Measurements from ENCODE around the gene OSBPL9. TPM values are rescaled to one million over a fixed set of nuclear protein-coding genes. Genes with fewer than 3 reads are reported as not detected.

The OSBPL9 gene
- total and polyA plus RNA-seq, 9 of the 15 experiments (the other 6 are each of a cell fraction or from before 2014, with no cell fraction given) = 43.9 to 217 (median 170) TPM

DNA sequence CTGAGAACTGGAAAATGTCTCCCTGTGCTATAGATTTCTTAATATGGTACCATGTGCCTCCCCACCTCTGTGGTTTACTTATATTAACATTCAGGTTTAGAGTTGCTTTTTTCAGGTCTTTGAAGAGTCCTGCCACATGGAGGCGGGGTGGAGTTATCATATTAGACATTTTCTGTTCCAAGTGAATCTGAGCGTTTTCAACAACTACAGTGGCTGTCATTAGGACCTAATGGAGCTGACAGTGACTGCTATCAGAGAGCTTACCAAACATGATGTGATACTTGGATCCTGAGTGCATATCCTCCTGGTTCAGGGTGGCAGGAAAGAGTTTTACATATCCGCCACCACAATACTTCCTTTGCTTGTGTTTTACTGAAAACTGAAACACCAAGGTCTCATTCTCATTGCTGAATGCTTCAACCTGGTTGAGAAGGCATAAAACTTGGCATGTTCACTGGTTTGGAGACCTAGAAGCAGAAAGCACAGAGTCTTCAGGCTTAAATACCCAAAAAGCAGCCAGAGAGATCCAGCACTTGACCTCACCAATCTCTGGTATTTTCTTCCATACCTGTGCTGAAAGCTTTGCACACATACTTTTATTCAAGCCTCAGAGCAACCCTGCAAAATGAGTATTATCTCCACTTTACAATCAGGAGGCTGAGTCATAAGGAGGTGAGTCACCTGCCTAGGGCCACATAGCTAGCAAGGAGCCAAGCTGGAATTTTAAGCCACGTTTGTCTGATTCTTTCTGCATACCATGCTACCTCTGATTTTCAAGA lies 47.4 kb upstream of the OSBPL9 start (continued):
- TF ChIP-seq, protein P1, sequence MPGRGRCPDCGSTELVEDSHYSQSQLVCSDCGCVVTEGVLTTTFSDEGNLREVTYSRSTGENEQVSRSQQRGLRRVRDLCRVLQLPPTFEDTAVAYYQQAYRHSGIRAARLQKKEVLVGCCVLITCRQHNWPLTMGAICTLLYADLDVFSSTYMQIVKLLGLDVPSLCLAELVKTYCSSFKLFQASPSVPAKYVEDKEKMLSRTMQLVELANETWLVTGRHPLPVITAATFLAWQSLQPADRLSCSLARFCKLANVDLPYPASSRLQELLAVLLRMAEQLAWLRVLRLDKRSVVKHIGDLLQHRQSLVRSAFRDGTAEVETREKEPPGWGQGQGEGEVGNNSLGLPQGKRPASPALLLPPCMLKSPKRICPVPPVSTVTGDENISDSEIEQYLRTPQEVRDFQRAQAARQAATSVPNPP (IDR thresholded peaks at IDR 0.05; ENCODE audit: borderline replicate concordance, insufficient read depth, insufficient read length) = no peak
- TF ChIP-seq HDAC8 (tag; IDR thresholded peaks at IDR 0.05) (no peak), ETV5 (CRISPR knock-in tag; IDR thresholded peaks at IDR 0.05; ENCODE audit: low read depth) (no peak), DNMT1 (IDR thresholded peaks at IDR 0.05) (no peak), CBFA2T2 (conservative IDR thresholded peaks at IDR 0.05) (no peak), CBX1 (IDR thresholded peaks at IDR 0.05; ENCODE audit: low read depth) (no peak), ZBED1 (IDR thresholded peaks at IDR 0.05) (no peak), RFX7 (CRISPR knock-in tag; IDR thresholded peaks at IDR 0.05) (no peak), BMI1 (IDR thresholded peaks at IDR 0.05; ENCODE audit: low read length) (no peak), MAFF (IDR thresholded peaks at IDR 0.05; ENCODE audit: low read length) (no peak), NRF1 (conservative IDR thresholded peaks at IDR 0.05 in 1 of 2, IDR thresholded peaks at IDR 0.05 in 1 of 2) (no peak), CHCHD3 (CRISPR knock-in tag; IDR thresholded peaks at IDR 0.05) (no peak), FOSL1 (tag; conservative IDR thresholded peaks at IDR 0.05) (peak; percentile 100), ZNF444 (CRISPR knock-in tag; IDR thresholded peaks at IDR 0.05) (no peak), JUNB (CRISPR knock-in tag; conservative IDR thresholded peaks at IDR 0.05) (peak; percentile 60; the same call in 1 of the 2 replicates), XRCC5 (IDR thresholded peaks at IDR 0.05; ENCODE audit: low read depth, low read length) (no peak), CTBP1 (IDR thresholded peaks at IDR 0.05; ENCODE audit: borderline replicate concordance) (peak; percentile 53; the same call in 1 of the 2 replicates), NFE2L1 (tag; IDR thresholded peaks at IDR 0.05; ENCODE audit: borderline replicate concordance, low read depth) (no peak), KDM5B (IDR thresholded peaks at IDR 0.05; ENCODE audit: insufficient replicate concordance, low read depth, low read length) (no peak), SIRT6 (IDR thresholded peaks at IDR 0.05; ENCODE audit: low read depth, low read length) (no peak), ATF1 (CRISPR knock-in tag; IDR thresholded peaks at IDR 0.05) (no peak), ATF1 (tag; IDR thresholded peaks at IDR 0.05) (no peak), TBL1XR1 (IDR thresholded peaks at IDR 0.05; ENCODE audit: low read length in 2 of 2) (no peak), HNRNPK (IDR thresholded peaks at IDR 0.05; ENCODE audit: low read depth, low read length, poor library complexity, severe bottlenecking) (no peak), DACH1 (IDR thresholded peaks at IDR 0.05; ENCODE audit: partially characterized antibody) (no peak), SIN3B (IDR thresholded peaks at IDR 0.05; ENCODE audit: low read depth) (no peak), ZBTB7A (IDR thresholded peaks at IDR 0.05; ENCODE audit: borderline replicate concordance, control insufficient read depth, low read depth, low read length) (no peak), NCOA4 (IDR thresholded peaks at IDR 0.05; ENCODE audit: partially characterized antibody) (no peak), ZNF57 (CRISPR knock-in tag; IDR thresholded peaks at IDR 0.05) (no peak), MEF2D (tag; conservative IDR thresholded peaks at IDR 0.05; ENCODE audit: low read depth) (no peak), TRIM28 (IDR thresholded peaks at IDR 0.05) (no peak)
- TF ChIP-seq, protein P2, sequence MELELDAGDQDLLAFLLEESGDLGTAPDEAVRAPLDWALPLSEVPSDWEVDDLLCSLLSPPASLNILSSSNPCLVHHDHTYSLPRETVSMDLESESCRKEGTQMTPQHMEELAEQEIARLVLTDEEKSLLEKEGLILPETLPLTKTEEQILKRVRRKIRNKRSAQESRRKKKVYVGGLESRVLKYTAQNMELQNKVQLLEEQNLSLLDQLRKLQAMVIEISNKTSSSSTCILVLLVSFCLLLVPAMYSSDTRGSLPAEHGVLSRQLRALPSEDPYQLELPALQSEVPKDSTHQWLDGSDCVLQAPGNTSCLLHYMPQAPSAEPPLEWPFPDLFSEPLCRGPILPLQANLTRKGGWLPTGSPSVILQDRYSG (tag; conservative IDR thresholded peaks at IDR 0.05; ENCODE audit: low read depth) = no peak
